COLO668 (cell line): ENCODE results near the gene CTNND1.

Experiments
- DNase-seq: peaks from one replicate; lab custom pipeline; 2025; ENCODE audit not compliant: unreplicated experiment; lab: John Stamatoyannopoulos, UW

The CTNND1 gene

DNA sequence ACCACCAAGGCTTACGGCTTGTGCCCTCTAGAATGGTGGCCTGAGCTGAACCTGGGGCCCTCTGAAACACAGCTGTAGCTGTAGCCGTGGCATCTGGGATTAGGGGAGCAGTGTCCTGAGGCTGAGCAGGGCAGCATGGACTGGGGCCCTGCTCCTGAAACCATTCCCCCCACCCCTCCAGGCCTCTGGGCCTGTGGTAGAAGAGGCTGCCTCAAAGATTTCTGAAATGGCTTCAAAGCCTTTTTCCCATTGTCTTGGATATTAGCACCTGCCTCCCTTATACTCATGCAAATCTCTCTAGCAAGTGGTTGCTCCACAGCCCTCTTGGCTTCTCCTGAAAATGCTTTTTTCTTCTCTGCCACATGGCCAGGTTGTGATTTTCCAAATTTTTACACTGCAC lies 106.9 kb downstream of the CTNND1 start:
- DNase-seq: no peak
